Chondrocyte (in vitro differentiated cells): ENCODE results near the gene ZNF248. TPM values are rescaled to one million over a fixed set of nuclear protein-coding genes. Genes with fewer than 3 reads are reported as not detected.

ENCODE experiments used
- DNase-seq: peaks from one replicate; pipeline ENCODE4 v3.0.0; 2021; ENCODE audit warnings: mixed read lengths, low spot score
- H3K27ac Mint-ChIP-seq: one replicate; pipeline ENCODE4 v1.8.0; 2021; ENCODE audit warnings: mild to moderate bottlenecking, moderate library complexity, mixed read lengths; ENCODE audit not compliant: unreplicated experiment
- H3K27me3 Mint-ChIP-seq: 2 replicates; pipeline ENCODE4 v1.8.0; 2021; ENCODE audit warnings: low read depth, mixed read lengths
- H3K36me3 Mint-ChIP-seq: 2 replicates; pipeline ENCODE4 v1.8.0; 2021; ENCODE audit warnings: low read depth, mixed read lengths
- H3K4me1 Mint-ChIP-seq: 2 replicates; pipeline ENCODE4 v1.8.0; 2021; ENCODE audit warnings: low read depth, mild to moderate bottlenecking, mixed read lengths
- H3K4me3 Mint-ChIP-seq: one replicate; pipeline ENCODE4 v1.8.0; 2021; ENCODE audit warnings: mild to moderate bottlenecking, moderate library complexity, mixed read lengths; ENCODE audit not compliant: unreplicated experiment
- H3K9me3 Mint-ChIP-seq: 2 replicates; pipeline ENCODE4 v1.8.0; 2021; ENCODE audit warnings: low read depth, mixed read lengths
- total RNA-seq: library from RNA; stranded (reverse); gene quantifications from 3 replicates; pipeline ENCODE4 v1.2.1, GENCODE V29; 2021
- TF ChIP-seq, protein P1 (sequence below): fragments of 200-600 bp; sonication (generic); IDR thresholded peaks from 2 replicates; pipeline ENCODE4 v1.5.0; 2021; ENCODE audit warnings: antibody characterized with exemption, mild to moderate bottlenecking, moderate library complexity

The ZNF248 gene
- total RNA-seq, 1 donor from 2014 or later = 4.8 TPM

DNA sequence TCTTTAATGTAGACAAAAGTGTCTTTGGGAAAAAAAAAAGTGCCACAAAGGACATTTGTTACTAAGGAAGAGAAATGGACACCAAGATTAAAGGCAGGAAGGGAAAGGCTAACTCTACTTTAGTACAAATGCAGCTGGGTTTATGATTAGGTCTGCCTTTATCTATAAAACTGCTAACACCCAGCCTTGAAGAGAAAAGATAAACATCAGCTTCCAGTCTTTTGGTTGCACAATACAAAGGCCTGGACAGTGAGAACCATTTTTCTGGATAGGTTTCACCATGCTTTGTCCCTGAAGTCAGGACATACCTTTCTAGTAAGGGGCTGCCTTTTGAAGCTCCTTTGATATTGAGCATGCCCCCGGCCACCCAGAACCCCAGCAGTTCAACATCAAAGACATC, 45.1 kb downstream of the ZNF248 start:
- Mint-ChIP-seq H3K9me3 (peaks cover 64% of the 10 kb centered on the region), H3K36me3 (peaks cover 13% of the 10 kb centered on the region), H3K27ac (no peak overlapping the region), H3K4me1 (no peaks in the 10 kb centered on the region), H3K27me3 (no peaks in the 10 kb centered on the region), H3K4me3 (no peak overlapping the region)
- DNase-seq = no peak
- TF ChIP-seq, protein P1, sequence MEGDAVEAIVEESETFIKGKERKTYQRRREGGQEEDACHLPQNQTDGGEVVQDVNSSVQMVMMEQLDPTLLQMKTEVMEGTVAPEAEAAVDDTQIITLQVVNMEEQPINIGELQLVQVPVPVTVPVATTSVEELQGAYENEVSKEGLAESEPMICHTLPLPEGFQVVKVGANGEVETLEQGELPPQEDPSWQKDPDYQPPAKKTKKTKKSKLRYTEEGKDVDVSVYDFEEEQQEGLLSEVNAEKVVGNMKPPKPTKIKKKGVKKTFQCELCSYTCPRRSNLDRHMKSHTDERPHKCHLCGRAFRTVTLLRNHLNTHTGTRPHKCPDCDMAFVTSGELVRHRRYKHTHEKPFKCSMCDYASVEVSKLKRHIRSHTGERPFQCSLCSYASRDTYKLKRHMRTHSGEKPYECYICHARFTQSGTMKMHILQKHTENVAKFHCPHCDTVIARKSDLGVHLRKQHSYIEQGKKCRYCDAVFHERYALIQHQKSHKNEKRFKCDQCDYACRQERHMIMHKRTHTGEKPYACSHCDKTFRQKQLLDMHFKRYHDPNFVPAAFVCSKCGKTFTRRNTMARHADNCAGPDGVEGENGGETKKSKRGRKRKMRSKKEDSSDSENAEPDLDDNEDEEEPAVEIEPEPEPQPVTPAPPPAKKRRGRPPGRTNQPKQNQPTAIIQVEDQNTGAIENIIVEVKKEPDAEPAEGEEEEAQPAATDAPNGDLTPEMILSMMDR = no peak

DNA sequence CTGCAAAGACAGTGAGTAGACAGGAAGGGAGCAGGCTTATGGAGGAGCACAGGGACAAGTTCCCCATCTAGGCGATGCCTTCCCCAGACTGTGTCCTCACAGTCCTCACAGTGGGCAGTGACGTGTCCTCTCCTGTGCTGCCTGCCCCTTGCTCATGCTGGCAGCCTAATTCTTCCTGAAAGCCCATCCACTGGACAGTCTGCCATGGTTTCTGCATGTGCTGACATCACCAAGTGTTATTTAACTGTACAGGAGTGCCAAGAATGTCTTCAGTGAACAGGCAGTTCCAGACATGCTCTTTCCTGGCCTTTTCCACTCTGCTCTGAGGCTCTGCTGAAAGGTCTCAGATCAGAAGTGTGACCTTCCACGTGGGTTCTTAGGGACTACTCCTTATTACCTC, 54.1 kb downstream of the ZNF248 start:
- no peak for DNase-seq
- H3K9me3 Mint-ChIP-seq = peaks cover 34% of the 10 kb centered on the region
- no peaks in the 10 kb centered on the region for H3K36me3 Mint-ChIP-seq
- no peaks in the 10 kb centered on the region for H3K4me1 Mint-ChIP-seq
- H3K27ac Mint-ChIP-seq = no peak overlapping the region
- no peaks in the 10 kb centered on the region for H3K27me3 Mint-ChIP-seq
- TF ChIP-seq, protein P1 = no peak
- no peak overlapping the region for H3K4me3 Mint-ChIP-seq

DNA sequence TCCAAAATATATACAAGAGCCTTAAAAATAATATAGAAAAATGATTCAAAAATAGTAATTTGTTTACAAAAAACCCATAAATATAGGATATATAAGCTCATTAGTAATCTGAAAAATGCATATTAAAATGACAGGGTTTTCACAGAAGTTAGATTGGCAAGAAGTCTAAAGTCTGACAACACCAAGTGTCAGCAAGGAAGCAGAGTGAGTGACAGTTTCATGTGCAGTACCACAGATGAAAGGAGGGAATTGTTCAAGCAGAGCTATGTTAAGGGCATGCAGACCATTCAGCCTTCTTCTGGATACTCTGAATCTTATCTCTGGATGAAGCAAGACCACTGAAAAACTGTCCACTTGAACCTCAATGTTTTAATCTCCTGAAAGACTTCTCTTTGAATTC, 55.9 kb downstream of the ZNF248 start:
- TF ChIP-seq, protein P1 = no peak
- no peak overlapping the region for H3K27ac Mint-ChIP-seq
- no peaks in the 10 kb centered on the region for H3K27me3 Mint-ChIP-seq
- H3K36me3 Mint-ChIP-seq = no peaks in the 10 kb centered on the region
- H3K4me3 Mint-ChIP-seq = no peak overlapping the region
- DNase-seq = no peak
- H3K9me3 Mint-ChIP-seq = peaks cover 38% of the 10 kb centered on the region
- no peaks in the 10 kb centered on the region for H3K4me1 Mint-ChIP-seq

DNA sequence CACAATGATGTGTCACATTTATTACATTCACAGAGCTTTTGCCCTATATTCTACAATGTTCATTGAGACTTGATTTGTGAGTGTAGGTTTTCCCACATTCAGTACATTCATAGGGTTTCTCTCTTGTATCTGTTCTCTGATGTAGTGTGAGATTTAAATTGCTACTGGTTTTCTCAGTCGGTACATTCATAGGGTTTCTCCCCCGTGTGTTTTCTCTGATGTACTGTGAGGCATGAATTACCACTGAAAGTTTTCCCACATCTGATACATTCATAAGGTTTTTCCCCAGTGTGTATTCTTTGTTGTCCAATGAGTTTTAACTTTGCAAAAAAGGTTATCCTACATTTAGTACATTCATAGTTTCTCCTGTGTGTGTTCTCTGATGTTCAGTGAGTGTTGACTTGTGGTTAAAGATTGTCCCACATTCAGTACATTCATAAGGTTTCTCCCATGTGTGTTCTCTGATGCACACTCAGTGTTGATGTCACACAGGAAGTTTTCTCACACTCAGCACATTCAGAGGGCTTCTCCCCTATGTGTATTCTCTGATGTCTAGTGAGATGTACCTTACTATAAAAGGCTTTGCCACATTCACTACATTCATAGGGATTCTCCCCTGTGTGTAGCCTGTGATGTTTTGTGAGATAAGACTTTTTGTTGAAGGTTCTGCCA, 63.0 kb downstream of the ZNF248 start:
- TF ChIP-seq, protein P1 = no peak
- Mint-ChIP-seq H3K9me3 (peaks cover 49% of the 10 kb centered on the region), H3K36me3 (peaks cover 2% of the 10 kb centered on the region)

DNA sequence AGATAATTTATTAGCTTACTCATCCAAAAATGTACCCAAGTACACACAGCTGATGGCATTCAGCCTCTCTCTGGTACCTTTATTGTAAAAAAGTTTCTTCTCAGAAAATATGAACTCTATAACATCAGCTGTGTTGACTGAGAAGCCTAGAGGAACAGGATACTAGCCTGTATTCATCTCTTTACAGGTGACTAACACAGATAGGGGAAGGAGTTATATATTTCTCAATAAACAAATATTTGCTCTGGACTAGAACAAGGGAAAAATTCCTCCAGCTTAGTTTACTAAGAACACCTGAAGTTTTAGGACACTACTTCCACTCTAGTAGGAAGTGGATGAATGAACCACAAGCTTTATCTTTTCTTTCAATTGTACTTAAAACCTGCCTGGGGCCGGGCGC, 67.8 kb downstream of the ZNF248 start:
- peaks cover 47% of the 10 kb centered on the region for H3K9me3 Mint-ChIP-seq
- no peak overlapping the region for H3K27ac Mint-ChIP-seq
- no peak overlapping the region for H3K4me3 Mint-ChIP-seq
- H3K27me3 Mint-ChIP-seq = no peaks in the 10 kb centered on the region
- H3K4me1 Mint-ChIP-seq = no peaks in the 10 kb centered on the region
- TF ChIP-seq, protein P1 = no peak
- H3K36me3 Mint-ChIP-seq = no peaks in the 10 kb centered on the region
- DNase-seq = no peak

More for the DNA sequence above, 63.0 kb downstream of the ZNF248 start:
- H3K27me3 Mint-ChIP-seq = no peaks in the 10 kb centered on the region
- no peak overlapping the region for H3K27ac Mint-ChIP-seq
- no peak overlapping the region for H3K4me3 Mint-ChIP-seq
- no peaks in the 10 kb centered on the region for H3K4me1 Mint-ChIP-seq
- DNase-seq = no peak
